ENCODE results near the gene SLC6A19.

SLC6A19 gene

GRCh38 chr5:1211701-1212100 is 10.3 kb downstream of the SLC6A19 start:
- no peak for DNase-seq

GRCh38 chr5:1212271-1212670 is 10.9 kb downstream of the SLC6A19 start:
- DNase-seq: no peak

- DNase-seq: no peak
These were observed 11.5 kb downstream of the SLC6A19 start for GRCh38 chr5:1212881-1213280.

GRCh38 chr5:1213508-1214162 is 12.2 kb downstream of the SLC6A19 start:
- no peak for DNase-seq

- no peak for DNase-seq
These were observed 13.0 kb downstream of the SLC6A19 start for GRCh38 chr5:1214163-1214935.

GRCh38 chr5:1214936-1215220 is 13.5 kb downstream of the SLC6A19 start:
- no peak for DNase-seq

- no peak for DNase-seq
These were observed 14.1 kb downstream of the SLC6A19 start for GRCh38 chr5:1215320-1216096.

GRCh38 chr5:1216211-1216917 is 15.0 kb downstream of the SLC6A19 start:
- no peak for DNase-seq

GRCh38 chr5:1216918-1217295 is 15.5 kb downstream of the SLC6A19 start:
- DNase-seq: no peak

GRCh38 chr5:1217596-1218206 is 16.3 kb downstream of the SLC6A19 start:
- no peak for DNase-seq

GRCh38 chr5:1218351-1219080 is 17.1 kb downstream of the SLC6A19 start:
- DNase-seq: no peak

- DNase-seq: no peak
These were observed 17.8 kb downstream of the SLC6A19 start for GRCh38 chr5:1219098-1219767.

- DNase-seq: no peak
These were observed 18.3 kb downstream of the SLC6A19 start for GRCh38 chr5:1219768-1220100.

- DNase-seq: no peak
These were observed 19.0 kb downstream of the SLC6A19 start for GRCh38 chr5:1220351-1220750.

- DNase-seq: no peak
These were observed 19.4 kb downstream of the SLC6A19 start for GRCh38 chr5:1220831-1221230.

GRCh38 chr5:1221721-1222120 is 20.3 kb downstream of the SLC6A19 start:
- no peak for DNase-seq

- DNase-seq: no peak
These were observed 20.8 kb downstream of the SLC6A19 start for GRCh38 chr5:1222147-1222546.

- DNase-seq: no peak
These were observed 21.4 kb downstream of the SLC6A19 start for GRCh38 chr5:1222621-1223277.

GRCh38 chr5:1223278-1223670 is 21.9 kb downstream of the SLC6A19 start:
- DNase-seq: no peak

- no peak for DNase-seq
These were observed 23.2 kb downstream of the SLC6A19 start for GRCh38 chr5:1224631-1225030.

GRCh38 chr5:1225081-1225480 is 23.7 kb downstream of the SLC6A19 start, which contains the start of gene SLC6A18:
SLC6A18 (plus strand) TSS chr5:1225381; CDS start chr5:1225478, 97 bp downstream.
- DNase-seq: no peak
